ENCODE data around the gene REC8. TPM values are rescaled to one million over a fixed set of nuclear protein-coding genes. Genes with fewer than 3 reads are reported as not detected.

The REC8 gene
- total RNA-seq, 8 experiments from 2014 or later = 2.6 to 41.2 (median 23.5) TPM

Other genes with a start within 250 kb of the REC8 start
- 10 to 100 TPM in 4 of 8 experiments, 1 to 10 TPM in 4; 3.3 to 91.0 (median 12.7) TPM for gene DHRS4, start 218.3 kb upstream of the REC8 start, total RNA-seq
- gene DHRS4L2, start 183.2 kb upstream of the REC8 start, total RNA-seq = 10 to 100 TPM in 3 of 8 experiments, 1 to 10 TPM in 5; 2.2 to 38.3 (median 7.0) TPM
- gene CARMIL3, start 120.1 kb upstream of the REC8 start, total RNA-seq = 10 to 100 TPM in 6 of 8 experiments, 1 to 10 TPM in 2; 3.7 to 44.7 (median 25.6) TPM
- gene CPNE6, start 100.5 kb upstream of the REC8 start, total RNA-seq = 1 to 10 TPM in 4 of 8 experiments, under 1 TPM in 4; 0.54 to 3.3 (median 1.2) TPM
- gene PCK2, start 77.8 kb upstream of the REC8 start, total RNA-seq = 10 to 100 TPM in 7 of 8 experiments, 1 to 10 TPM in 1; 7.6 to 66.5 (median 33.2) TPM
- 10 to 100 TPM; 43.1 to 80.7 (median 52.6) TPM for gene DCAF11, start 57.3 kb upstream of the REC8 start, total RNA-seq
- gene NRL, start 57.1 kb upstream of the REC8 start, total RNA-seq = 1 to 10 TPM; 1.1 to 2.6 (median 2.1) TPM
- gene FITM1, start 41.4 kb upstream of the REC8 start, total RNA-seq = 1 to 10 TPM in 2 of 8 experiments, under 1 TPM in 5, not detected in 1; 0.27 to 2.2 (median 0.83) TPM
- 100 to 1,000 TPM in 4 of 8 experiments, 10 to 100 TPM in 4; 40.1 to 318 (median 102) TPM for gene PSME1, start 35.9 kb upstream of the REC8 start, total RNA-seq
- 10 to 100 TPM; 16.7 to 41.2 (median 26.0) TPM for gene EMC9, start 30.5 kb upstream of the REC8 start, total RNA-seq
- 100 to 1,000 TPM in 5 of 8 experiments, 10 to 100 TPM in 3; 77.2 to 504 (median 129) TPM for gene PSME2, start 25.5 kb upstream of the REC8 start, total RNA-seq
- gene RNF31, start 24.6 kb upstream of the REC8 start, total RNA-seq = 10 to 100 TPM; 35.0 to 79.5 (median 46.3) TPM
- gene IRF9, start 10.8 kb upstream of the REC8 start, total RNA-seq = 100 to 1,000 TPM in 2 of 8 experiments, 10 to 100 TPM in 4, 1 to 10 TPM in 2; 6.6 to 151 (median 34.7) TPM
- gene IPO4, start 16.7 kb downstream of the REC8 start, total RNA-seq = 10 to 100 TPM; 17.4 to 90.0 (median 39.8) TPM
- 10 to 100 TPM; 17.6 to 53.1 (median 30.8) TPM for gene TM9SF1, start 23.4 kb downstream of the REC8 start, total RNA-seq
- gene TSSK4, start 33.6 kb downstream of the REC8 start, total RNA-seq = 10 to 100 TPM in 1 of 8 experiments, 1 to 10 TPM in 7; 1.8 to 10.1 (median 3.4) TPM
- 10 to 100 TPM; 48.4 to 76.0 (median 55.8) TPM for gene CHMP4A, start 41.4 kb downstream of the REC8 start, total RNA-seq
- 10 to 100 TPM; 12.1 to 38.8 (median 27.0) TPM for gene MDP1, start 44.0 kb downstream of the REC8 start, total RNA-seq
- 100 to 1,000 TPM; 180 to 362 (median 267) TPM for gene NEDD8, start 60.3 kb downstream of the REC8 start, total RNA-seq
- gene GMPR2, start 60.8 kb downstream of the REC8 start, total RNA-seq = 10 to 100 TPM; 46.7 to 87.8 (median 69.0) TPM
- gene TINF2, start 70.5 kb downstream of the REC8 start, total RNA-seq = 10 to 100 TPM; 33.4 to 54.3 (median 44.4) TPM
- 1 to 10 TPM in 7 of 8 experiments, under 1 TPM in 1; 0.92 to 4.7 (median 2.1) TPM for gene TGM1, start 91.1 kb downstream of the REC8 start, total RNA-seq
- 10 to 100 TPM; 13.3 to 28.0 (median 19.6) TPM for gene RABGGTA, start 99.5 kb downstream of the REC8 start, total RNA-seq
- 10 to 100 TPM; 11.4 to 26.5 (median 16.4) TPM for gene DHRS1, start 127.7 kb downstream of the REC8 start, total RNA-seq
- 10 to 100 TPM; 13.5 to 32.8 (median 16.6) TPM for gene NOP9, start 127.8 kb downstream of the REC8 start, total RNA-seq
- gene CIDEB, start 135.9 kb downstream of the REC8 start, total RNA-seq = 1 to 10 TPM in 1 of 8 experiments, under 1 TPM in 2, not detected in 5; 0.32 to 1.6 (median 0.40) TPM
- gene LTB4R2, start 138.1 kb downstream of the REC8 start, total RNA-seq = 10 to 100 TPM in 1 of 8 experiments, 1 to 10 TPM in 7; 1.3 to 14.6 (median 2.3) TPM
- gene LTB4R, start 139.4 kb downstream of the REC8 start, total RNA-seq = 10 to 100 TPM in 1 of 8 experiments, 1 to 10 TPM in 6, under 1 TPM in 1; 0.92 to 13.6 (median 2.1) TPM
- gene ADCY4, start 163.0 kb downstream of the REC8 start, total RNA-seq = 1 to 10 TPM in 4 of 8 experiments, under 1 TPM in 4; 0.43 to 3.7 (median 1.2) TPM
- 1 to 10 TPM in 3 of 8 experiments, under 1 TPM in 2, not detected in 3; 0.29 to 7.9 (median 1.3) TPM for gene RIPK3, start 167.9 kb downstream of the REC8 start, total RNA-seq
- gene NFATC4, start 196.1 kb downstream of the REC8 start, total RNA-seq = 100 to 1,000 TPM in 3 of 8 experiments, 10 to 100 TPM in 2, 1 to 10 TPM in 3; 5.1 to 345 (median 13.4) TPM
- 10 to 100 TPM in 3 of 8 experiments, 1 to 10 TPM in 5; 2.1 to 78.7 (median 6.3) TPM for gene NYNRIN, start 226.9 kb downstream of the REC8 start, total RNA-seq

All from motor neuron (in vitro differentiated cells).